NCI-H2196 treated with DMSO at 0.1 percent for 48 hours (cell line): ENCODE results near the gene AJUBA.
"Not testable (repeated sequence)": the region's sequence is repeated elsewhere in the genome, so short reads cannot be mapped to it uniquely, and the experiment has no call there.

Source experiments
- DNase-seq: peaks from one replicate; lab custom pipeline; 2025; ENCODE audit not compliant: unreplicated experiment; lab: John Stamatoyannopoulos, UW

Gene AJUBA

GRCh38 chr14:22952418-22952817 is 29.9 kb downstream of the AJUBA start:
- no peak for DNase-seq

DNA sequence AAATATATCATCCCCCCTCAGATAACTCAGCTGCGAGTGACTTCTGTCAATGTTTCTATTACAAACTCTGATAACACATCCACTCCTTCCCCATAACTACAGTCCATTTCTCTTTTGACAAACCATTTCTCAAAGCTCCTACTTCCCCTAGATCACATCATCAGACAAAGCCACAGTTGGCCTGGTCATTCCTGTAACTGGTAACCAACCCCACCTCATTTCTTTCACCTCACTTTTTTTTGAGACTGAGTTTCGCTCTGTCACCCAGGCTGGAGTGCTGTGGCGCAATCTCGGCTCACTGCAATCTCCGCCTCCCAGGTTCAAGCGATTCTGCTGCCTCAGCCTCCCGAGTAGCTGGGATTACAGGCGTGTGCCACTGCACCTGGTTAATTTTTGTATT is 30.6 kb downstream of the AJUBA start:
- not testable (repeated sequence) for DNase-seq

- no peak for DNase-seq
These were observed 36.7 kb downstream of the AJUBA start for GRCh38 chr14:22945642-22946041.

- no peak for DNase-seq
These were observed 42.7 kb downstream of the AJUBA start for GRCh38 chr14:22939684-22940083.

- DNase-seq: no peak
These were observed 47.2 kb downstream of the AJUBA start for GRCh38 chr14:22935156-22935555.

- no peak for DNase-seq
These were observed 50.2 kb downstream of the AJUBA start for GRCh38 chr14:22932146-22932545.

DNA sequence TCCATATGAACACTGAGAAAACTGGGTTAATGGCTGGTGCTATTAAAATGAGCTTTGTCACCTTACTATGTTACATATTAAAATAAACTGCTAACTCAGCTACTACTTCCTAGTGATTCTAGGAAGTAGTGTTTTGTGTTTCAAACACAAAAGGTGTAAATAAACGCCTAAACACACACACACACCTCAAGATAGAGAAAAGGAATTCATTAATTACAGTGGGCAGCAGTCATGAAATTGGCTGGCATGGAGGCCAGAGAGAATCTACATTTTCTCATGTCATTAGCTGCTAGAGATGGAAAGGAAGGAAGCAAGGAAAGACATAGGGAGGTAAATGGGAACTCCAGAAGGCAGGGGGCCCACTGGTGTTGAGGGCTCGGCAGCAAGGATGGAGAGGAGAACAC is 52.4 kb downstream of the AJUBA start:
- no peak for DNase-seq

DNA sequence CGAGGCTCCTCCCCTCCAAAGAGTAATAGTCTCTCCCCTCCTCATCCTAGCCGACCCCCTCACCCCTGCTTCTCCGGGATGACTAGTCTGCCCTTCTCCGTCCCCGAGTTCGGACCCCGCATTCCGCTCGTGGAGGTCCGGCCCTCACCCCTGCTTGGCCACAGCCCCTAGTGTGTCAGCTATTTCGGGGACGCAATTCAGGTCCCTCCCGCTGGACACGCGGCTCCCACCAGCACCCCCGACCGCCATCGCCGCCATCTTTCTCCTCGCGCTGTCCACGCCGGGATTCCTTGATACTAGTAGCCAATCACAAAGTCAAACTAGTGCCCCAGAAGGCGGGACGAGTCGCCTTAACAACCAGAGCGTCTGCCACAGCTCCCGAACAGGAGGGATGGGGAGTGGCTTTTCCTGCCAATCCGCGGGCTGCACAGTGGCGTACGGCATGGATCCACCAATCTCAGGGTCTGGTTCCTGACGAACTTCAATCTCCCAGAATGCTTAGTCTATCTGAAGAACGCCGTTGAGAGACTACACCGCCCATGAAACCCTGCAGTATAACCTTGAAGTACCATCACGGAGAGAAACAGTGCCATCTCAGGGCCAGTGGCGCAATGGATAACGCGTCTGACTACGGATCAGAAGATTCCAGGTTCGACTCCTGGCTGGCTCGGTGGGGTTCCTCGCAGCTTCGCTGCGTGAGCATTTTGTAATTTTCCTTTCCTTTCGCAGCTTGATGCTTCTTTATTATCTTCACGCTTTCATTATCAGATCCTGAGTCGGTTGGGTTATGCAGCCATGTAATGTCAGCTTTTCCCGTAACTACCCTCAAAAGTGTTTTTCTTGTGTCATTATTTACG is 53.0 kb downstream of the AJUBA start, which contains the start of gene PRMT5:
PRMT5 (minus strand) TSS at position 273 of the 857 bp plus-strand sequence; CDS start at position 258, 15 bp downstream.
- peak; percentile 98 for DNase-seq

DNA sequence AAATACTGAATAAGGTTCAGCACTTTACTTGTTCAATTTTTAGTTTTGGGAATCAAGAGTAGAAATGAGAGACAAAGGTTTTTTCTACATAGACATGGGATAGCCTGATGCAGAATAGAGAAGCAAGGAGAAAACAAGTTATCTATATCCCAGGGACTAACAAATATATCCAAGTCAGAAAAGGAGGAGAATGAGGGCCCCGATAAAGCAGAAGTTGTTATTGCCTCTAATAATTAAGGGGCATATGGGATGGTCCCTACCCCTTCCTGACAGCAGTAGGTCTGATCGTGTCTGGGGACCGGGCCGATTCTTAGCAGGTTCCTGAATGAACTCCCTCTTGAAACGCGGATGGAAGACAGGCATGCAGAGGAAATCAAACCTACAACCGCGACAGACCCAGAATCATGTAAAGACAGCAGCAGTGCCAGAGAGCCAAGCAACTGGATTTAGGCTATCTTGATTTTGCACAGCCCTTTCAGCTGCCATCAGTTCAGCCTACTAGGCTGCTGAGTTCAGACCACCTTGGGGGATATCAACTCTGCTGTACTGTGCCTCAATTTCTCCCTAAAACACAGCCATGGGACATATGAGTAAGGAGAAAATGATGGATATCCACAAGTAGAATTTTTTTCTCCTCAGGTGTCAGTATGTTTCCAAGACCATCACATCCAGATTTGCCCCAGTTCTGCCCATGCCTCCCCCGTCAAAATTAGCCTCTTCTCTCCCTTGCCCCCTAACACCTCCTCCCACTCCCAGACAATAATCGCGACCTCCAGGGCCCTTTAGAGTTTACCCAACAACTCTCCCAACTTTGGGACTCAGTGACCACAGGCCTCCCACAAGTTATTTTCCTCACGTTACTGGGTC is 53.9 kb downstream of the AJUBA start:
- DNase-seq: no peak

GRCh38 chr14:22926316-22926715 is 56.0 kb downstream of the AJUBA start:
- DNase-seq: no peak

GRCh38 chr14:22925513-22925912 is 56.8 kb downstream of the AJUBA start:
- DNase-seq: no peak

DNA sequence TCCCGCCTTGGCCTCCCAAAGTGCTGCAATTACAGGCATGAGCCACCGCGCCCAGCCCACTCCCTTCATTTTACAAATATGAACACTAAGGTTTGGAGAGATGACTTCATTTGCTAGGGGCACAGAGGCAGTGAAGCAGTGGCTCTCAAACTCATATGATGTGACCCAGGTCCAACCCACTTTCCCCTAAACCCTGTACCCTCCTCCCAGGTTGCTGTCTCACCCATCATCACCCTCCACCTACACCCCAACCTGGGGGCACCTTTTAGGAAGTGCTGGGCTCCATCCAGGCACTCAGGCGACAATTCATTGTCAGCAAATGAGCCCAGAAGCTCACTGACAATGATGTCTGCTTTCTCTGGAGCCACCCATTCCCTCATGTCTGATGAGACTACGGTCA is 58.6 kb downstream of the AJUBA start:
- no peak for DNase-seq

- DNase-seq: no peak
These were observed 60.1 kb downstream of the AJUBA start for GRCh38 chr14:22922294-22922693.
